ENCODE results near the gene PNPLA8. TPM values are rescaled to one million over a fixed set of nuclear protein-coding genes. Genes with fewer than 3 reads are reported as not detected.

PNPLA8 gene
- total RNA-seq, 2 experiments from 2014 or later: 85.9 to 88.6 TPM

DNA sequence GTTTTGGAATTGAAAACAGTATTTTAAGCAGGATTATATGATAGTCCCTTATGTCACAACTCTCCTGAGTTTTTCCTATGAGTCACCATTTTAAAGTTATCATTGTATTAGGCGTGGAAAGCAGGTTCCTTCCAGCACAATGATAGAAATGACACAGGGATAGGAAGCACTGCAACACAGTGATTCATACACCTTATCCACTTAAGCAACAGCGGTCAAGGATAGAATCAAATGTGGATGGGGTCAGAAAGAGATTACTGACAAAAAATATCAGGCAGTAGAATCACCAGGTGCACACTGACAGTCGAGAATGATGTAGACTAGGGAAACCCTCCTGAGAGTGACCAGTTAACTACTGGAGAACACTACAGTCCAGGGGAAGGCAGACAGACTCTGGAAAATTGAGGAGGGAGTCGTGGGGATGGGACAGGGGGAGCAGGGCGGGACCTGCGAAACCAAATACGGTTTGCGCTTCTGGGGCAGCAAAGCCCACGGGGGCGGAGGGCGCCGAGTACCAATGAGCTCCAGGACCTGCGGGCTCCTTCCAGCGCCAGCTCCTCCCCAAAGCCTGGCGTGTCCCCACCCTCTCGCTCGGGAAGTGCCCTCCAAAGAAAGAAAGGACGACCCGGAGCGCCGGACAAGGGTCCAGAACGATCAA, 479 bp downstream of the PNPLA8 start:
- H3K4me1 ChIP-seq (ENCODE audit: insufficient read depth, low read length): peaks cover 21% of the 10 kb centered on the region
- DNase-seq (peak in 4 of 14 experiments; percentile 21 to 68 (median 62)), ATAC-seq (ENCODE audit: poor library complexity) (peak; percentile 39)
- H3K27me3 Mint-ChIP-seq: no peaks in the 10 kb centered on the region
- intact Hi-C loops (cut with DNase I, micrococcal nuclease): loop anchor here (10.0 kb wide), 2 partner anchors 781 to 1351 kb away; partner anchors contain the start of gene CBLL1 (in 1 of the 2)
- ChIA-PET CTCF (interaction anchor here (1.1 to 3.1 kb wide), 3 partner anchors 28 to 44 kb away, joined by 3 to 10 read pairs (median 6); partner anchors contain the start of genes DNAJB9 and THAP5), POLR2A (interaction anchor here (0.6 to 5.0 kb wide), 11 partner anchors 8 to 1357 kb away, joined by 3 to 151 read pairs (median 6); partner anchors contain the start of genes DNAJB9, HBP1, NRCAM and THAP5)
- peak overlapping the region; percentile 91 for H3K4me3 Mint-ChIP-seq
- no peaks in the 10 kb centered on the region for H3K9me3 ChIP-seq (ENCODE audit: control insufficient read depth in 1 of 2, insufficient read depth in 1 of 2, low read length in 2 of 2)
- H3K36me3 ChIP-seq (ENCODE audit: insufficient read depth, low read length): peaks cover 15% of the 10 kb centered on the region
- H3K9me3 Mint-ChIP-seq: no peaks in the 10 kb centered on the region
- H3K27me3 ChIP-seq (ENCODE audit: control insufficient read depth in 1 of 2, insufficient read depth in 2 of 2, low read length in 2 of 2): no peaks in the 10 kb centered on the region
- peaks cover 53% of the 10 kb centered on the region for H3K4me1 Mint-ChIP-seq (ENCODE audit: low read depth)
- no peak for TF ChIP-seq CTCF (IDR thresholded peaks at IDR 0.05)
- H3K27ac Mint-ChIP-seq: peak overlapping the region; percentile 96
- H3K4me3 ChIP-seq (ENCODE audit: low read length): peak overlapping the region; percentile 88
- peak overlapping the region; percentile 92 to 99 for H3K27ac ChIP-seq (ENCODE audit: low read depth in 1 of 2, low read length in 2 of 2)
- H3K36me3 Mint-ChIP-seq (ENCODE audit: low read depth): peaks cover 32% of the 10 kb centered on the region

DNA sequence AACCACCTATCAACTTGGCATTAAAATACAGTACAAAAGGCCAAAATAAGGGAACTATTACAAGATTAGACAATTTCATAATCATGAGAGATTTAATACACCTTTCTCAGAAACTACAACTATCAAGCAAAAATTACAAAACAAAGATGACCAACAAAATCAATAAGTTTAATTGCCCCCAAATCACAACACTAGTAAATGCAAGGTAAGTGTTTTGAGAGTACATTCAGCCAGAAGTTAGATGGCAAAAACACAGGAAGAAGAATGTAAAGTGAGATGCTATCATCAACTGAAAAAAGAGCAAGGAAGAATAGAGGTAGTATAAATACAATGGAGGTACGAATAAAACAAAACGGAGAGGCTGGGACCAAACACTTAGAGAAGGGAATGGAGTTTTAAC, 3.2 kb downstream of the PNPLA8 start:
- Histone ChIP-seq H3K27me3 (ENCODE audit: control insufficient read depth in 1 of 2, insufficient read depth in 2 of 2, low read length in 2 of 2) (no peaks in the 10 kb centered on the region), H3K4me3 (ENCODE audit: low read length) (no peak overlapping the region), H3K36me3 (ENCODE audit: insufficient read depth, low read length) (peaks cover 35% of the 10 kb centered on the region), H3K9me3 (ENCODE audit: control insufficient read depth in 1 of 2, insufficient read depth in 1 of 2, low read length in 2 of 2) (no peaks in the 10 kb centered on the region), H3K27ac (ENCODE audit: low read depth in 1 of 2, low read length in 2 of 2) (no peak overlapping the region), H3K4me1 (ENCODE audit: insufficient read depth, low read length) (peaks cover 21% of the 10 kb centered on the region)
- no peak for TF ChIP-seq CTCF (IDR thresholded peaks at IDR 0.05)
- Mint-ChIP-seq H3K36me3 (ENCODE audit: low read depth) (peaks cover 58% of the 10 kb centered on the region), H3K27ac (peak overlapping the region; percentile 96), H3K27me3 (no peaks in the 10 kb centered on the region), H3K4me3 (peak overlapping the region; percentile 91), H3K4me1 (ENCODE audit: low read depth) (peaks cover 72% of the 10 kb centered on the region), H3K9me3 (no peaks in the 10 kb centered on the region)
- ATAC-seq (ENCODE audit: poor library complexity) (no peak), DNase-seq (no peak)
- CTCF ChIA-PET: no interaction called here
- intact Hi-C loops (cut with DNase I, micrococcal nuclease): loop anchor here (10.0 kb wide), 2 partner anchors 778 to 1348 kb away; partner anchors contain the start of gene CBLL1 (in 1 of the 2)
- POLR2A ChIA-PET: interaction anchor here (5.0 kb wide), 1 partner anchor 46 kb away, joined by 151 read pairs; the partner anchor contains the start of genes DNAJB9 and THAP5

- ChIA-PET POLR2A (interaction anchor here (0.6 to 2.5 kb wide), 3 partner anchors 8 to 51 kb away, joined by 3 to 10 read pairs (median 3); partner anchors contain the start of gene PNPLA8), CTCF (interaction anchor here (2.0 kb wide), 1 partner anchor 21 kb away, joined by 6 read pairs; no protein-coding TSS in a partner anchor)
- H3K9me3 ChIP-seq (ENCODE audit: control insufficient read depth in 1 of 2, insufficient read depth in 1 of 2, low read length in 2 of 2): no peaks in the 10 kb centered on the region
- H3K4me1 Mint-ChIP-seq (ENCODE audit: low read depth): peaks cover 52% of the 10 kb centered on the region
- H3K9me3 Mint-ChIP-seq: no peaks in the 10 kb centered on the region
- H3K36me3 ChIP-seq (ENCODE audit: insufficient read depth, low read length): peaks cover 58% of the 10 kb centered on the region
- TF ChIP-seq CTCF (IDR thresholded peaks at IDR 0.05): no peak
- H3K27me3 Mint-ChIP-seq: no peaks in the 10 kb centered on the region
- ATAC-seq (ENCODE audit: poor library complexity) (no peak), DNase-seq (no peak)
- peaks cover 4% of the 10 kb centered on the region for H3K4me1 ChIP-seq (ENCODE audit: insufficient read depth, low read length)
- H3K27me3 ChIP-seq (ENCODE audit: control insufficient read depth in 1 of 2, insufficient read depth in 2 of 2, low read length in 2 of 2): no peaks in the 10 kb centered on the region
- no peak overlapping the region for H3K27ac ChIP-seq (ENCODE audit: low read depth in 1 of 2, low read length in 2 of 2)
- no peak overlapping the region for H3K4me3 ChIP-seq (ENCODE audit: low read length)
- peaks cover 79% of the 10 kb centered on the region for H3K36me3 Mint-ChIP-seq (ENCODE audit: low read depth)
- H3K4me3 Mint-ChIP-seq: no peak overlapping the region
- no peak overlapping the region for H3K27ac Mint-ChIP-seq
- intact Hi-C loops (cut with DNase I, micrococcal nuclease): no loop called here
Measured at GRCh38 chr7:108517951-108518350, 8.0 kb downstream of the PNPLA8 start.
